Activated T-helper 1 cell treated with anti-CD3 and anti-CD28 coated beads, Interleukin-2, amount 50 U/mL, for 16 hours (primary cell): Measurements from ENCODE around the gene GRM8.
"Not testable (repeated sequence)": the region's sequence is repeated elsewhere in the genome, so short reads cannot be mapped to it uniquely, and the experiment has no call there.

Source experiments
- DNase-seq, 2 donors: peaks; one replicate each; pipeline ENCODE4 v3.0.0-alpha.2; 2020; ENCODE audit warnings: low read depth in 1 of 2, low spot score in 1 of 2

GRM8 gene

GRCh38 chr7:126685018-126685573 lies 567.6 kb downstream of the GRM8 start:
- no peak for DNase-seq

GRCh38 chr7:126682176-126682575 lies 570.6 kb downstream of the GRM8 start:
- no peak for DNase-seq

GRCh38 chr7:126668762-126669161 lies 584.0 kb downstream of the GRM8 start:
- not testable (repeated sequence) for DNase-seq

- no peak for DNase-seq
Measured at GRCh38 chr7:126668367-126668752, 584.4 kb downstream of the GRM8 start.

- DNase-seq = no peak
Measured at GRCh38 chr7:126667742-126668366, 584.9 kb downstream of the GRM8 start.

GRCh38 chr7:126662856-126663255 lies 589.9 kb downstream of the GRM8 start:
- no peak for DNase-seq

- no peak for DNase-seq
Measured at GRCh38 chr7:126659124-126659523, 593.6 kb downstream of the GRM8 start.

- DNase-seq = no peak
Measured at GRCh38 chr7:126658684-126659083, 594.1 kb downstream of the GRM8 start.

GRCh38 chr7:126657599-126658358 lies 595.0 kb downstream of the GRM8 start:
- DNase-seq = no peak

GRCh38 chr7:126657137-126657536 lies 595.6 kb downstream of the GRM8 start:
- DNase-seq = no peak

GRCh38 chr7:126656165-126656564 lies 596.6 kb downstream of the GRM8 start:
- no peak for DNase-seq

- DNase-seq = no peak
Measured at GRCh38 chr7:126637538-126637937, 615.2 kb downstream of the GRM8 start.

- no peak for DNase-seq
Measured at GRCh38 chr7:126635545-126635944, 617.2 kb downstream of the GRM8 start.

- DNase-seq = no peak
Measured at GRCh38 chr7:126608339-126608776, 644.4 kb downstream of the GRM8 start.

GRCh38 chr7:126606331-126606730 lies 646.4 kb downstream of the GRM8 start:
- no peak for DNase-seq

GRCh38 chr7:126605553-126605952 lies 647.2 kb downstream of the GRM8 start:
- no peak for DNase-seq

GRCh38 chr7:126605056-126605455 lies 647.7 kb downstream of the GRM8 start:
- DNase-seq = no peak

- DNase-seq = no peak
Measured at GRCh38 chr7:126589068-126589684, 663.6 kb downstream of the GRM8 start.

- DNase-seq = no peak
Measured at GRCh38 chr7:126578338-126578737, 674.4 kb downstream of the GRM8 start.

GRCh38 chr7:126574276-126575250 lies 678.2 kb downstream of the GRM8 start:
- DNase-seq = no peak

GRCh38 chr7:126570845-126571244 lies 681.9 kb downstream of the GRM8 start:
- DNase-seq = no peak
